Neutrophil (primary cell): ENCODE data around the gene ISCU.
"Not testable (repeated sequence)": the region's sequence is repeated elsewhere in the genome, so short reads cannot be mapped to it uniquely, and the experiment has no call there.

ENCODE experiments used
- H3K27ac ChIP-seq: fragments of 200-600 bp; sonication (generic); 2 replicates; pipeline ENCODE4 v1.5.1; 2016; ENCODE audit warnings: mild to moderate bottlenecking, moderate library complexity
- H3K27me3 ChIP-seq: fragments of 200-600 bp; sonication (generic); 2 replicates; pipeline ENCODE4 v1.6.0; 2016; ENCODE audit warnings: mild to moderate bottlenecking
- H3K36me3 ChIP-seq: fragments of 200-600 bp; sonication (generic); 2 replicates; pipeline ENCODE4 v1.5.1; 2017
- H3K4me1 ChIP-seq, 2 experiments: fragments of 200-600 bp in 1 of 2; sonication (generic) in 1 of 2; 1 replicate in 1 of 2; 2 replicates in 1 of 2; pipeline versions ENCODE4 v1.5.1 to v1.6.1; 2013 to 2016; ENCODE audit warnings: low read depth in 1 of 2, low read length in 1 of 2, mild to moderate bottlenecking in 1 of 2, moderate library complexity in 1 of 2; ENCODE audit not compliant: control insufficient read depth in 1 of 2, insufficient read depth in 1 of 2
- H3K4me3 ChIP-seq, 2 experiments: fragments of 200-600 bp in 1 of 2; sonication (generic) in 1 of 2; 1 replicate in 1 of 2; 2 replicates in 1 of 2; pipeline ENCODE4 v1.5.1; 2013 to 2016; ENCODE audit warnings: low read depth in 1 of 2, low read length in 1 of 2, mild to moderate bottlenecking in 1 of 2, moderate library complexity in 1 of 2
- H3K9me3 ChIP-seq: fragments of 200-600 bp; sonication (generic); 2 replicates; pipeline ENCODE4 v1.5.1; 2016
- CTCF ChIP-seq: fragments of 200-600 bp; sonication (generic); IDR thresholded peaks from 2 replicates; pipeline ENCODE4 v1.5.1; 2016; ENCODE audit warnings: antibody characterized with exemption

The ISCU gene

GRCh38 chr12:108589840-108590229, 27.4 kb downstream of the ISCU start:
- Histone ChIP-seq H3K27me3 (no peaks in the 10 kb centered on the region), H3K36me3 (no peaks in the 10 kb centered on the region), H3K27ac (no peak overlapping the region), H3K4me1 (no peaks in the 10 kb centered on the region), H3K9me3 (no peaks in the 10 kb centered on the region), H3K4me3 (no peak overlapping the region)
- no peak for TF ChIP-seq CTCF

GRCh38 chr12:108590463-108590862, 28.1 kb downstream of the ISCU start:
- not testable (repeated sequence) for H3K36me3 ChIP-seq, H3K4me3 ChIP-seq, H3K4me1 ChIP-seq, H3K27me3 ChIP-seq, H3K9me3 ChIP-seq, H3K27ac ChIP-seq

GRCh38 chr12:108591267-108591980, 29.0 kb downstream of the ISCU start:
- TF ChIP-seq CTCF = no peak
- Histone ChIP-seq H3K27me3 (no peaks in the 10 kb centered on the region), H3K36me3 (no peaks in the 10 kb centered on the region), H3K9me3 (no peaks in the 10 kb centered on the region), H3K4me3 (no peak overlapping the region), H3K4me1 (no peaks in the 10 kb centered on the region), H3K27ac (no peak overlapping the region)

- Histone ChIP-seq H3K27me3 (no peaks in the 10 kb centered on the region), H3K9me3 (no peaks in the 10 kb centered on the region), H3K4me3 (no peak overlapping the region), H3K27ac (no peak overlapping the region), H3K36me3 (no peaks in the 10 kb centered on the region), H3K4me1 (no peaks in the 10 kb centered on the region)
- TF ChIP-seq CTCF = no peak
Observed at GRCh38 chr12:108592033-108592909, 29.9 kb downstream of the ISCU start.

- no peaks in the 10 kb centered on the region for H3K9me3 ChIP-seq
- no peak overlapping the region for H3K27ac ChIP-seq
- no peaks in the 10 kb centered on the region for H3K36me3 ChIP-seq
- H3K27me3 ChIP-seq = peaks cover 8% of the 10 kb centered on the region
- no peak overlapping the region for H3K4me3 ChIP-seq
- H3K4me1 ChIP-seq = no peaks in the 10 kb centered on the region
- no peak for TF ChIP-seq CTCF
Observed at GRCh38 chr12:108594323-108594903, 32.0 kb downstream of the ISCU start.
